ENCODE data around the gene PICK1. TPM values are rescaled to one million over a fixed set of nuclear protein-coding genes. Genes with fewer than 3 reads are reported as not detected.

PICK1 gene
- total RNA-seq, 1 experiment from 2014 or later = 35.7 TPM

- H3K27ac ChIP-seq (ENCODE audit: insufficient read length, low read depth, low read length) = no peak overlapping the region
- H2BK5ac ChIP-seq (ENCODE audit: insufficient read length, low read length) = no peak overlapping the region
- no peak overlapping the region for H3K56ac ChIP-seq (ENCODE audit: insufficient read length, low read depth, low read length)
- no peak overlapping the region for H2BK120ac ChIP-seq (ENCODE audit: low read depth, low read length, poor library complexity, severe bottlenecking)
- H3K23me2 ChIP-seq (ENCODE audit: insufficient read length, low read depth, low read length, poor library complexity, severe bottlenecking) = no peaks in the 10 kb centered on the region
- H3K4me1 ChIP-seq (ENCODE audit: insufficient read depth, low read length) = no peaks in the 10 kb centered on the region
- H2BK15ac ChIP-seq (ENCODE audit: low read depth, low read length) = no peak overlapping the region
- no peak overlapping the region for H3K9ac ChIP-seq (ENCODE audit: extremely low read depth, insufficient read length, low read length)
- Mint-ChIP-seq H3K27me3 (ENCODE audit: low read depth) (peaks cover 2% of the 10 kb centered on the region), H3K27ac (no peak overlapping the region), H3K4me3 (no peak overlapping the region), H3K4me1 (peaks cover 8 to 22% of the 10 kb centered on the region in 2 experiments), H3K9me3 (no peaks in the 10 kb centered on the region), H3K36me3 (ENCODE audit: insufficient read depth in 1 of 3, low read depth in 3 of 3) (peaks cover 1 to 18% (median 9%) of the 10 kb centered on the region in 3 experiments; a peak in 5 of 7 replicates)
- H3K23ac ChIP-seq (ENCODE audit: insufficient read length, low read depth, low read length) = no peak overlapping the region
- H3K27me3 ChIP-seq (ENCODE audit: insufficient read depth, low read length) = no peaks in the 10 kb centered on the region
- H3T11ph ChIP-seq (ENCODE audit: low read length) = no peak overlapping the region
- H2AK5ac ChIP-seq (ENCODE audit: insufficient read length, low read length) = no peak overlapping the region
- no peak for DNase-seq
- H3K14ac ChIP-seq (ENCODE audit: insufficient read depth, low read length) = peak overlapping the region; percentile 54; the same call in 1 of the 2 replicates
- no peaks in the 10 kb centered on the region for H3K9me3 ChIP-seq (ENCODE audit: control insufficient read depth, low read depth, low read length)
- no peak overlapping the region for H2BK12ac ChIP-seq (ENCODE audit: insufficient read length, low read depth, low read length)
- no peak overlapping the region for H2BK20ac ChIP-seq (ENCODE audit: low read depth, low read length, poor library complexity, severe bottlenecking)
- H2AFZ ChIP-seq (ENCODE audit: low read length) = no peak overlapping the region
- H3K4ac ChIP-seq (ENCODE audit: low read depth, low read length) = no peak overlapping the region
- no peak overlapping the region for H4K8ac ChIP-seq (replicated peaks; ENCODE audit: insufficient read length, low read depth, low read length)
- H4K91ac ChIP-seq (ENCODE audit: insufficient read length, low read depth, low read length) = no peak overlapping the region
- H3K4me2 ChIP-seq (ENCODE audit: insufficient read depth, insufficient read length, low read length) = no peak overlapping the region
- no peaks in the 10 kb centered on the region for H3K79me1 ChIP-seq (ENCODE audit: insufficient read depth, low read depth, low read length, poor library complexity, severe bottlenecking)
- H3K79me2 ChIP-seq (ENCODE audit: insufficient read depth, low read length) = no peaks in the 10 kb centered on the region
- H3K18ac ChIP-seq (ENCODE audit: insufficient read length, low read depth, low read length) = no peak overlapping the region
- no peaks in the 10 kb centered on the region for H4K20me1 ChIP-seq (ENCODE audit: control insufficient read depth, insufficient read depth, insufficient read length)
- no peak overlapping the region for H4K5ac ChIP-seq (ENCODE audit: insufficient read length, low read depth, low read length)
- no CpG with 5 or more reads among the region's 34 CpGs for WGBS (ENCODE audit: extremely low coverage, insufficient read length, low lambda C conversion rate)
- no peak for TF ChIP-seq CTCF (conservative IDR thresholded peaks at IDR 0.05)
Measured at GRCh38 chr22:38089474-38089851, 32.3 kb downstream of the PICK1 start.
